ENCODE results near the gene C14orf180.

Gene C14orf180

DNA sequence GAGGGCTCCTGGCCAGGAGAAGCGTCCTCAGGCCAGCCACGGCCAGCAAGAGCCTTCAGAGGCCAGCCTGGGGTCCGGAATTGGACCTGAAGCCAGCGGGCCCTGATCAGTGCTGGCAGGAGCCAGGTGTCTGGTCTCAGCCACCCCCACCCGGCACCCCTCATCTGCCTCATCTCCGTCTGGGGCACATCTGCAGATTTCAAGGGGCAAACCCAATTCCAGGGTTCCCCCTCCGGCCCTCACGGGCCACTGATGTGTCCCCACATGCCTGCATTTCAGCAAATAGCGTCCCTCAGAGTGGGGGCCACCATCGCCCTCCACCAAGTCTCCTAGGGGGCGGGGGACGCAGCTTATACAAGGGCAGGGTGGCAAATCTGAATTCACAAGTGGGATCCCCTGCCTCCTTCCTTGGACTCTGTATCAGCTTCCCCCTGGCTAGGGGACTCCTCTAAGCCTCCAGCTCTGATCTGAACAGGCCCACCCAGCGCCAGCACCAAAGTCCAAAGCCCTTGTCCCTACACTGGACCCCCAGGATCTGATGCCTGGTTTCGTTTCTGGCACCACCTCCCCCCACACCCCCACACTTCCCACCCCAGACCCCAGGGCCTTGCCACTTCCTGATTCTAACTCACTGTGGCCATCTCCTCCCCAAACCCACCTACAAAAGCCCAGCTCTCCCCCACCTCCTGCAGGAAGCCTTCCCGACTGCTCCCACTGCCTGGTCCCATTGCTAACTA lies 14.9 kb downstream of the C14orf180 start:
- no peak for DNase-seq

DNA sequence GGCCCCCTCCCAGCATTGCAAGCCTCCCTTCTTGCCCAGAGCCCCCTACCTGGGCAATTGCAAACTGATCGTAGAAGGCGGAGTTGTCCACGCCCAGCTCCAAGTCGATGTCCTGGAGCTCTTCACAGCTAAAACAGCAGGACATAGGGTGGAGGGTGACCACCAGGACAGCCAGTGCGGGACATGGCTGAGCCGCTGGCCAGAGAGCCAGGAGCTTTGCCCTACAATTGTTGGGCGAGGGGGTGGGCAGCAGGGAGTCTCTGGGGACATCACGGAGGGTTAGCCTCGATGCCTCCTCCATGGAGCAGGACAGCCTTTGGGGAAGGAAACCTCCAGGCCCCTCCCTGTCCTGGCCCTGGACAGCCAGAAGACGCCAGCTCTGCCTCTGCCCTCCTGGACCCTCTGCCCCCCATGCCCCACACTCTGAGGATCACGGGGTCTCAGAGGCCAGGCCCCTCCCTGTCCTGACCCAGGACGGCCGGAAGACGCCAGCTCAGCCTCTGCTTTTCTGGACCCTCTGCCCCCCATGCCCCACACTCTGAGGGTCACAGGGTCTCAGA lies 15.6 kb downstream of the C14orf180 start:
- DNase-seq: no peak

DNA sequence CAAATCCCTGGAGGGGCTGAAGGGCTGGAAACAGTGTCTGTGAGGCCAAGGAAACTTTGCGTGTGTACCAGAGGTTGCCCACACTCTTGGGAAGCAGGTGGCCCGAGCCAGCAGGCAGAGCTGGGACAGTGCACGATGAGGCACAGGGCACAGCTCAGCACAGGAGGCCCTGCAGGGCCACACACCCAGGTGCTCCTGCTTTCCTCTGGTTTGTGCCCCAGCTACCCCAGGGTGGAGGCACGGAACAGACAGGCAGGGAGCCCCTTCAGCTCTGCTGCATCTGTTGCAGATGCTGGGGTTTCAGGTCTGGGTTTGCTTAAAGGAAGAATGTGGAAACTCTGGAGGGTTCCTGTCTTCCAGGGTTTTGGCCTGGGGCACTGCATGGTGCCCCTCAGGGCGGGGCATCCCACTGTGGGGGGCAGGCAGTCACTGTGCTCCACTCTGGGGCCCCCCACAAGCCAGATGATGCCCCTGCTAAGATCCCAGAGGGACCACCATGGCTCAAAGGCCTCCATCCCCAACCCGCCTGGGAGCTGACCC lies 16.4 kb downstream of the C14orf180 start:
- DNase-seq: no peak

DNA sequence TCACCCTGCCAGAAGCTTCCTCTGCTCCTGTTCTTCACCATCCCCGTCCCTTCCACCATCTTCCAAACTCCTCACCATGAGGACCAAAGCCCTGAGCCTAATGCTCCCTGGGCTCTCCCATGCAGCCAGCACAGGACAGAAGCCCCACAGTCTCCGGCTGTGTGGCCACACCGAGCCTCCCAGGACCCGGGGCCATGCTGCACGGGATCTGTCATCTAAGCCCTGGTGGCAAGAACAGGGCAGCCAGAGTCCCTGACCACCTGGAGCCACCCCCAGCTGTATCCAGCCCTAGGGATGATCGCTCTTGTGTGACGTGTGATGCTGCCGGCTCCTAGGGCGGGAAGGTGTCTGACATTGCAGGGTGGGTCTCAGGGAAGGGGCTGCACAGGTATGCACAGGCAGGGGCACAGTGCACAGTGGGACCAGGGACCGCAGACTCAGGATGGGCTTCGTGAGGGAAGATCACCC lies 16.9 kb downstream of the C14orf180 start:
- DNase-seq: no peak

DNA sequence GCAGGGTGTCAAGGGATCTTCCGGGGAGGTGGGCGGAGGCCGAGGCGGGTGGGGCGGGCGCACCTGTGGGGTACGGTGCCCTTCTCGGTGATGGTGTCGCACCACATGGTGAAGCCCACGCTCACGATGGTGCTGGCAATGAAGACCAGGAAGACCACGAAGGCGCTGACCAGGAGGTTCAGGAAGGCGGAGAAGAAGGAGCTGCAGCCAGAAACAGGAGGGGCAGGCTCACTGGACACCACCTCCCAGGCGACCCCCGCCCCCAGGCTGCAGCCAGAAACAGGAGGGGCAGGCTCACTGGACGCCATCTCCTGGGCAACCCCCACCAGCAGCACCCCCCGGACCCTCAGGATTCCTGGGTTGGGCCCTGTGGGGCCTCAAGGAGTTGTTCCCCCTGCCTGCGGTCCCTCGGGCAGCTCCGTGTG lies 17.4 kb downstream of the C14orf180 start:
- DNase-seq: no peak

DNA sequence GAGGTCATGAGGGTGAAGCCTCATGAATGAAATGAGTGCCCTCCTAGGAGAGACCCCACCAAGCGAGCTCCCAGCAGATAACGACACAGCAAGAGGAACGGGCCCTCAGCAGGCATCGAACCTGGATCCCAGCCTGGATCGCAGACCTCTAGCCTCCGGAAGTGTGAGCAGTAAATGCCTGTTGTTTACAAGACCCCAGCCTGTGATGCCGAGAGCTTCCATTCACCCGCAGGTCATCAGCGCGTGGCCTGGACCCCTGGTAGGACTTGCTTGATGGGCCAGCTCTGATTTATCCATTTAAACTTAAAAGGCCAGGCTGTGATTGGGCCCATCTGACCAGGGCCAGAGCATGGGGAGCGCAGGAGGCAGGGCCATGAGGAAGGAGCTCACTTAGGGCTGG lies 18.0 kb downstream of the C14orf180 start:
- DNase-seq: no peak

DNA sequence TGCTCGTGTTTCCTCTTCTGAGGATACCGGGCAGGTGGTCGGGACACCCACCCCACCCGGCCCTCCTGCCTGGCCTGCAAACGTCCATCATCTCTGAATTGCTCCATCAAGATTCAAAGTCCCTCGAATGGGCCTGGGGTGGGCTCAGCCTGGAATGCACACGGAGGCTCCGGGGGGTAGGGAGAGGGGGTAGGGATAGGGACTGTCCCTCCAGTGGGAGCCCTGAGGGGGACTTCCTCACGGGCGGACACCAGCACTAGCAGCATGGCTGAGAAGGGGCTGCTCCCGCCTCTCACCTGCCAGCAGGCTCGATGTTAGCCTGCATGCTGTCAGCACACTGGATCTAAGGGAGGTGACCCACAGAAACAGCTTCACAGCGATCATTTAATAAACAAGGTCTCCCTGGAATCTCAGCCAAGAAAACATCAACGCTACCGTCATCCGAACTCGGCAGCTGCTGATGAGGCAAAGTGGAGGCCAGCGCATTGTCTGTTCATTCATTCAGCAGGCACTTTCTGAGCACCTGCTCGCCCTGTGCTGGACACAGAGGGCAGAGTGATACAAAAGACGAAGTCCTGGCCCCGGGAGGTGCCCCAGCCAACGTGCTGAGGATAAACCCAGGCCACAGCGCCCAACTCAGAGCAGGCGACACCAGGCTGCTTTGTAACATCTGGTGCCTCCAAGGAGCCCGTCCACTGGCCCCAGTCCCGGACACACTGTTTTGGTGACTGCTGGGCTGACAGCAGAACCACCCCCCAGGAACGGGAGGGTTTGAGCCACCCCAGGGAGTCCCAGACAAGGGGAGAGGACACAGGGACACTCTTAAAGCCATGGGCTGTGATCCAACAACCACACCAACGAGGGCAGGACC lies 18.7 kb downstream of the C14orf180 start:
- no peak for DNase-seq

DNA sequence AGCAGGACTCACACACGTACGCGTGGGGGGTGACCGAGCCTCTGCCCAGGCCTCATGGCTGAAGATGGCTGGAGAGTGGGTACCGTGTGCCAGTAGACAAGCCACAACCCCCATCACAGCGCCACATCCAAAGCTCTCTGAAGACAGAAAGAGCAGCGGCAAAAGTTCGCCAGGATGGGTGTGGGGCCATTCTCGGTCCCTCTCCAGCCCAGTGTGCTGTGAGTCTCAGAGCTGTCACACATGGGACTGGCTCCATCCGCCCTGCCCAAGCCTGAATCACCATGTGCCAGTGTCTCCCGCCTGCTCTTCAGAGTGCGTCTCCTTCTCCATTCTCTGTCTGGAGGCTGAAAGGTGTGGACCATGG lies 19.3 kb downstream of the C14orf180 start:
- no peak for DNase-seq

DNA sequence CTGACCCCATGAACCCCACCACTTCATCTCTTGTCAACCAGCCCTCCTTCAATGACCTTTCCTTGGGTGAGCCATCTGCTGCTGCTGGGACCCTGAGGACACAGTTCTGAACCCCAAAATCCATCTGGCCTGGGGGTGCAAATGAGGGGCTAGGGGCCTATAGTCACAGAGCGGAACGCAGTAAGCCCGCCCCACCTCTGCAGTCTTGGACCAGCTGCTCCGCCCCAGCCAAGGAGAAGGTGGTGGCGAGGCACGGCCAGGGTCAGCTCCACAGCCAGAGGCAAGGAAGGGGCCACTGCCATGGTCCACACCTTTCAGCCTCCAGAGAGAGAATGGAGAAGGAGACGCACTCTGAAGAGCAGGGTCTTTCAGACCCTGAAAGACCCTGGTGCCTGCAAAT lies 19.9 kb downstream of the C14orf180 start:
- DNase-seq: no peak

DNA sequence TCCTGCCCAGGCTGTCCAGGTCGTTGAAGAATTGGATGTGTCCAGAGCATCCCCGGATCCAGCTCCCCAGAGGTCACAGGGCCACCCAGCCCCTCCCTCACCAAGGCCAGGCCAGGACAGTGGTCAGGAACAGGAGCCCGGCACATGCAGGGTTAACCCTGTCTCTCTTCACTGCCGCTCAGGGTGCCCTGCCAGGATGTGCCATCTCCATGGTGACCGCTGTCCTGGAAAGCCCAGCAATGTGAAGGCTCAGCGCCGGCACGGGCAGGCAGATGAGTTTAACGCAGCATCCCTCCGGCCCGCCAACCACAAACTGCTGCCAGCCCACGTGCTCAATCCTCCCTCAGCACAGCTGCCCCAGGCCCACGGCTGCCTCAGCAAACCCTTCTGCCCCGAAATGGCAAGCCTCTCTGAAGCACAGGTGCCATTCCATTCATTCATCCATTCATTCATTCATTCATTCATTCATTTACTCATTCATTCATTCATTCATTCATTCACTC lies 20.6 kb downstream of the C14orf180 start:
- no peak for DNase-seq

DNA sequence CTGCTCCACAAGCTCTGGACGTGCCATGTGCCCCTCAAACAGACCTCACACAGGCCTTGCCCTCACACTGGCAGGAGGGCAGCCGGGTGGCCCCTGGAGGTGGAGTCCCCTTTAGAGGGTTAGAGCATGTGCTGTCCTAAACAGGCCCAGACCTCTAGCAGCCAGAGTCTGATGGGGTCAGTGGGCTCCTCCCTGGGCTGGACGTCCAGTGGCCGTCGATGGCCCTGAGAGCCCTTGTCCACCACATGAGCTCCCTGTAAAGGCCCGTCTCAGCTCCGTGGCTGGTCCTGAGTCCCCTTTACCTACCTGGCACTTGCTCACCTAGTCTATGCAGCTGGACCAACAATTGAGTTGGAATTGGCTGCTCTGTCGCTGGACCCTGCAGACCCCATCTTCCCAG lies 21.2 kb downstream of the C14orf180 start:
- no peak for DNase-seq

DNA sequence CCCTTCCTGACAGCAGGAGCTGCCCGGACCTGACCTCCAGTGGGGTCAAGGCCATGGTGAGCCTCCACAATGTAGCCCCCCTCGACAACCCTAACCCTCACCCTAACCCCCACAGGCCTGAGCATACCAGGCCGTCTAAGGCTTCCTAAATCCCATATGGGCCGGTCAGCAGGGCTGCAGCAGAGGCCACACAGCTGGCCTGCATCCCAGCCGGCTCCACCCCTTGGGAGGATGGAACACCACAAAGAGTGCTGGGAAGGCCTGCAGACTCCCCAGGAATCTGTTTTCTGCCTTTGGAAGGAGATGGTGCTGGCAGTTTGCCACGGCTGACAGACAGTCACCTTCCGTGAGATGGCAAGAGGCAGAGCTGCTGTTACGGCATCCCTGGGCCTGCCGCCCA lies 22.2 kb downstream of the C14orf180 start:
- DNase-seq: no peak

DNA sequence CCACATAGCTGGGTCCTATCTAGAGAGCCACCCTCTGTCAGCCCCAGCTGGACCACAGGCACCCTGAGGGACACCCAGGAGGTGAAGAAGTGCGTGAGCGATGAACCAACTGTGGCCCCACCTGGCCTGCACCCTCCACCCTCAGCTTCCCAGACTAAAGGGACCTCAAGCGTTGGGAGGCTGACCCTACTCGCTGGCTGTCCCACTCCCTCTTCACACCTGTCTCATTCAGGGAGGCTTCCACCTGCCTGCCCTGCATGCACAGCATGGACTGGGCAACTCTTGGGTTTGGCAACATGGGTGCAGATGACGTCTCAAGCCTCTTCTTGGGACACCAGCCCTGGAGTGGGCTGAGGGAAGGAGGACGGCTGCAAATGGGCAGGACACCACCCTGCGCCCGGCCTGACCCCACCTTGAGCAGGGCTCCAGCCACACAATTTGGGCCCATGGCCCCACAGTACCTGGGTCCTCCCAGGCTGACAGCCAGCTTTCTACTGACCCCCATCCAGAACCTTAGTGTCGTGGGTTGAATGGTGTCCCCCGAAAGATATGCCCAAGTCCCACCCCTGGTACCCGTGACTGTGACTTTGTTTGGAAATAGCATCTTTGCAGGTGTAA lies 22.9 kb downstream of the C14orf180 start:
- no peak for DNase-seq

DNA sequence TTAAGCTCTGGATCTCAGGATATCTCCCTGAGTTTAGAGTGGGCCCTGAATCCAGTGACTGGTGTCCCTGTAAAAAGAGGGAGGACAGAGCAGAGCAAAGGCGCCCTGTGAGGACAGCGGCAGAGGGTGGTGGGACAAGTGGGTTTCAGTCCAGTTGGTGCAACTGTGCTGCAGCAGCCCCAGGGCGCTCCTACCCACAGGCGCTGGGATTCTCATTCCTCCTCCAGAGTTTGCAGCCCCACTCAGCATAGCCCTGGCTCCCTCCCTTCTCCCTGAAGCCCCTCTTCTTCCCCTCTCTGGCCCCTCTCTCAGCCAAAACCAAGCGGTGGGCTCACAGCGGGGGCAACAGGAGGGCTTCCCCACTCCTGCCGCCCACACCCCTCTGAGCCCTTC lies 23.4 kb downstream of the C14orf180 start:
- DNase-seq: no peak

DNA sequence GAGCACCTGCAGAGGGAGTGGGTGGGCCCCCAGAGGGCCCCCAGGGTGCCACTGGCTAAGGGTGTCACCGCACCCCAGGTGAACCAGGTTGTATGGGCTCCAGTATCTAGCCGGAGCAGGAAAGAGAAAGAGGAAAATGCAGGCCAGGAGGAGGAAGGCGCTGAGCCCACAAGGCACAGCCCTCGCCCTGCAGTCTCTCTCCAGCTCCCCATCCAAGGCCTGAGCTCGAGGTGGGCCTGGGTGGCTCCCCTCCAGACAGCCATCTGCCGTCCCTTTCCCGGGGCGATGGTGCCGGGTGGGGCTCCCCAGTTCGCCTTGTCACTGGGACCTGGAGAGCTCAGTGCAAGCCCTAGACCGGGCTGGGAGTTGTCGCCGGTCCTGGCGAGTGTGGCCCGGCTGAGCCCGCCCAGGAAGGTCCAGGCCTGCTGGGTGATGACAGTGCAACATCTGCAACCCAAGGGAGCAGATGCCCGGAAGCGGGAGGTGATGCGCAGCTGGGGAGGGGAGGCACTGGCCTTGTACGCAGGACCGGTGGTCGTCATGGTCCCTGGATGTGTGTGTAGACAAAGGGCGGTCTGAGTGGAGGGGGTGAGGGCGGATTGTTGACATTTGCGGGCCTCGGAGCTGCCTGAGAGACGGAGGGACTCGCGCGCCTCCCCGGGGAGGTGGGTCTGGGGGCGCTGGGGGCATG lies 24.3 kb downstream of the C14orf180 start:
- DNase-seq: no peak

DNA sequence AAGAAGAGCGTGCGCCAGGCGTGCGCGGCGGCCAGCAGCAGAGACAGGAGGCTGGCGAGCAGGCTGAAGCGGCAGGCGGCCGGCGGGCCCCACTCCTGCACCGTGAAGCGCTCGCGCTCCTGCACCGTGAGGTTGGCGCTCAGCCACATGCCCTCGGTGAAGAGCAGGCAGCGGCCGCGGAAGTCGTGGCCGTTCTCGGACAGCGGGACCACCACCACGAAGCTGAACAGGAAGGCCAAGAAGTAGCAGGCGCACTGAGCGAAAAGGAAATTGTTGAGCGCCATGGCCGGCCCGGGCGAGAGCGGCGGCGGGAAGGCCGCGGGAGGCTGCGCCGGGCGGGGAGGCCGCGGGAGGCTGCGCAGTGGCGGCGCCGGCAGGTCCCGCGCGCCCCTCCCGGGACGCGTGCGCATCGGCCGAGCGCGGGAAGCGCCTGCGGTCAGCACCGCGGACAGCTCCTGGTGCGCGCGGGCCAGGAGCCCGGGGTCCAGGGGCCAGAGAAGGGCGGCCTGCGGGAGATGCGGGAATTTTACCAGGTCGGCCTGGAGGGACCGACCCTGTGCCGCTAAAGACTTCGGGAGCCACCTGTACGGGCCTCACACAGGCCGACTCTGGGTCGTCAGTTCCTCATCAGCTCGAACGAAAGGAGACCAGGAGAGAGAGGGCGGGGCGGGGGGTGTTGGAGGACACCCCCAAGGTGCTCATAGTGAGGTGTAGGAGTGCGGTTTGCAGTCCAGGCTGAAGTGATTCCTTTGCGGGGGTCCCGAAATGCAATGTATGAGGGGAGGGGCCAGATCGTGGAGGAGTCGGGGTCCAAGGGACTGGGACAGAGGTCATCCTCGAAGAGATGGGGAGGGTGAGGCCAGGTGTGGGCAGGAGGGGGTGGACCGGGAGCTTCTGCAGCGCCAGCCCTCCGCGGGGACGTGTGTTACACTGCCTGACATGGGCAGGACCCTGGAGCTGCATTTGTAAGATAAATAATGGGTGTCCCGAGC lies 25.2 kb downstream of the C14orf180 start, which contains the start of gene TMEM179:
Gene TMEM179 (minus strand): TSS at position 315 of the 992 bp plus-strand sequence. CDS start 31 bp downstream, at position 284.
- no peak for DNase-seq

DNA sequence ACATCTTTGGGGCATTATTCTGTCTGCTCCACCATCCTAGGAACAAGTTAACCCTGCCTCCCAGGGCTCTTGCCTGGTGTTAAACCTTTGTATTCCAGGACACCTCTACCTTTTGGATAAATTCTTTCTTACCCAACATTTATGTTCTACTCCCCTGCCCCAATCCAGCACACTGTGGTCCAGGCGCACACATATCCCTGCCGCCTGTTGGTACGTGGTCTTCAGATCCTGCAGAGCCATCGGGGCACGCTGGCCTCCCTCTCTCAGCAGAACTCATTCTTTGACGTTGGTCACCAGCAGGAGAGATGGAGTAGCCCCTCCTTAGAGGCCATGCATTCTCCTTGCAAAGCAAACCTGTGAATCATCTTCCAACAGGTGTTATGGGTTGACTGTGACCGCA lies 30.1 kb downstream of the C14orf180 start:
- no peak for DNase-seq

DNA sequence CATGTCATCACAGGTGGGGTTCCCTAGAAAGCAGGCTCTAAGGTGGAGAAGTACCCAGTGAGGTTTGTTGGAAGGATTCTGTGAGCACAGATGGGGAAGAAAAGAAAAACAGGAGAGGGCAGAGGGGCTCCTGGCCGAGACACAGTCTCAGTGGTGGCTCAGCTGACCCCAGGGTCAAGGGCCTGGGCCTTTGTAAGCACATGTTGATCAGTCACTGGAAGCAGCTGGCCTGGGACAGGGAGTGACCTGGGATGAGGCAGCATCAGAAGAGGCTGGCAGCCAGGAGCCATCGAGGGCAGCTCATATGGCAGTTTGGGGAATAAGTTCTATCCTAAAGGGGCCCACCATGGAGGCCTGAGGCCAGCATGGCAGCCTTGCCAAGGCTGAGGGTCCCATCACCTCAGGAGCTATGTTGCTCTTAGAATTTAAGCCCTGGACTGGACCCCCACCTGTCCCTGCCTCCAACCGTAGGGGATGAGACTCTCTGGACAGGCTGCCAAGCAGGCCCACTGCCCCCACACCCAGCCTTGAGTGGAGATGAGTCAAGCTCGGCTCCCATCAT lies 31.3 kb downstream of the C14orf180 start:
- no peak for DNase-seq

DNA sequence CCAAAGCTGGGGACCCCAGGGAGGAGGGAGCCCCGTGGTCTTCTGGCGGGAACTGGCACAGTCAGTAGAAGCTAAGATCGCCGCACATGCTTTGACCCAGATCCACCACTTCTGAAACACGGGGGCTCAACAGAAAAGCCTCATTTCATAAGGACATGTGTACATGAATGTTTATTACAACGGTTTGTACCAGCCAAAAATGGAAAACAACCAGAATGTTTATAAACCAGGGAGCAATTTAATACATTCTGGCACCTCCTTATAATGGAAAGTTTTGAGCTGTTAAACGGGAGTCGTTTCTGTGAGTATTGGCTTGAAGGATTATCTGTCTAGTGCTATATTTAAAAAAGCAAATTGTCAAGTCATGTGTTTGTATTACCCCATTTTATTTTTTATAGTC lies 32.3 kb downstream of the C14orf180 start:
- no peak for DNase-seq

DNA sequence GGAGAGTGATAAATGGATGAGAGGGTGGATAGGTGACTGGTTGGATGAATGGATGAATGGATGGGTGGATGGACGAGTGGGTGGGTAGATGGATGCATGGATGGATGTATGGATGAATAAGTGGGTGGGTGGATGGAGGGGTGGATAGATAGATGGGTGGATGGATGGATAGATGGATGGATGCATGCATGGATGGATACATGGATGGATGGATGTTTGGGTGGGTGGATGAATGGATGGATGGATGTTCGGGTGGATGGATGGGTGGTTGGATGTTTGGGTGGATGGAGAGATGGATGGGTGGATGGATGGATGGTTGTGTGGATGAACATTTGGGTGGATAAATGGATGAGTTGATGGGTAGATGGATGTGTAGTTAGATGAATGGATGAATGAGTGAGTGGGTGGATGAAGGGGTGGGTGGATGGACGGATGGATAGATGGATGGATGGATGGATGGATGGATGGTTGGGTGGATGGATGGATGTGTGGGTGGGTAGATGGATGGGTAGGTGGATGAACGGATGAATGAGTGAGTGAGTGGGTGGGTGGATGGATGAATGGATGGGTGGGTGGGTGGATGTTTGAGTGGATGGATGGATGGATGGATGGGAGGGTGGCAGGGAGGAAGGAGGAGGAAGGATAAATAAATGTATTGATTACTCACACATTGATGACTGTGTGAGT lies 34.7 kb downstream of the C14orf180 start:
- no peak for DNase-seq

Measured in cerebellar nuclear complex (tissue), 1 donor.